HepG2 (cell line): ENCODE results near the gene RRP36. TPM values are rescaled to one million over a fixed set of nuclear protein-coding genes. Genes with fewer than 3 reads are reported as not detected.

ENCODE experiments used
- CCAR2 ChIP-seq: fragments of 200-400 bp; formaldehyde crosslinking; optimal IDR thresholded peaks from 2 replicates; pipeline ENCODE3; 2018; ENCODE audit warnings: low read depth, mild to moderate bottlenecking, low read length, moderate library complexity
- CHD2 ChIP-seq: IDR thresholded peaks from 2 replicates; pipeline ENCODE4 v1.6.1; 2011; ENCODE audit warnings: low read depth, low read length, improper control_type of control experiment
- ETV6 ChIP-seq: sonication (generic); formaldehyde crosslinking; conservative IDR thresholded peaks from 2 replicates; pipeline ENCODE4 v1.4.0; 2020; ENCODE audit warnings: missing genetic modification reagents
- HOXA3 ChIP-seq: sonication (generic); formaldehyde crosslinking; IDR thresholded peaks from 2 replicates; pipeline ENCODE4 v1.5.0; 2020; ENCODE audit warnings: missing genetic modification reagents
- MXI1 ChIP-seq: IDR thresholded peaks from 3 replicates; pipeline ENCODE4 v1.6.1; 2012; ENCODE audit warnings: low read depth, low read length, inconsistent platforms, borderline replicate concordance
- NKX3-1 ChIP-seq: sonication (generic); formaldehyde crosslinking; IDR thresholded peaks from 2 replicates; pipeline ENCODE4 v1.5.0; 2020; ENCODE audit warnings: missing genetic modification reagents
- RCOR2 ChIP-seq: IDR thresholded peaks from 2 replicates; pipeline ENCODE4 v1.6.1; 2016; ENCODE audit warnings: missing biosample characterization, missing genetic modification reagents
- SMAD3 ChIP-seq: sonication (generic); formaldehyde crosslinking; IDR thresholded peaks from 2 replicates; pipeline ENCODE4 v1.4.0; 2020; ENCODE audit warnings: missing genetic modification reagents
- TAF1 ChIP-seq: sonication (generic); formaldehyde crosslinking; IDR thresholded peaks from 2 replicates; pipeline ENCODE4 v1.4.0; 2020; ENCODE audit warnings: missing genetic modification reagents
- TBX2 ChIP-seq: sonication (generic); formaldehyde crosslinking; IDR thresholded peaks from 2 replicates; pipeline ENCODE4 v1.5.0; 2020; ENCODE audit warnings: missing genetic modification reagents, mild to moderate bottlenecking, borderline replicate concordance
- TEAD2 ChIP-seq: sonication (generic); formaldehyde crosslinking; IDR thresholded peaks from 2 replicates; pipeline ENCODE4 v1.9.0; 2021; ENCODE audit warnings: missing genetic modification reagents
- ZMAT3 ChIP-seq: sonication (generic); formaldehyde crosslinking; conservative IDR thresholded peaks from 2 replicates; pipeline ENCODE4 v1.7.0; 2021; ENCODE audit warnings: missing genetic modification reagents
- ZNF343 ChIP-seq: sonication (generic); formaldehyde crosslinking; IDR thresholded peaks from 2 replicates; pipeline ENCODE4 v1.4.0; 2020; ENCODE audit warnings: mild to moderate bottlenecking, missing genetic modification reagents
- ZNF598 ChIP-seq: sonication (generic); formaldehyde crosslinking; IDR thresholded peaks from 2 replicates; pipeline ENCODE4 v1.5.1; 2020; ENCODE audit warnings: mild to moderate bottlenecking, missing genetic modification reagents, borderline replicate concordance
- ZNF7 ChIP-seq: IDR thresholded peaks from 2 replicates; pipeline ENCODE4 v1.6.1; 2016; ENCODE audit warnings: missing biosample characterization, missing genetic modification reagents
- ZNF720 ChIP-seq: sonication (generic); formaldehyde crosslinking; IDR thresholded peaks from 2 replicates; pipeline ENCODE4 v1.4.0; 2020; ENCODE audit warnings: missing genetic modification reagents
- ZNF776 ChIP-seq: sonication (generic); formaldehyde crosslinking; IDR thresholded peaks from 2 replicates; pipeline ENCODE4 v1.4.0; 2020; ENCODE audit warnings: mild to moderate bottlenecking, missing genetic modification reagents
- polyA plus RNA-seq, 8 experiments: library from polyadenylated mRNA; depleted of rRNA in 3 of 8; stranded (reverse) in 7 of 8; unstranded in 1 of 8; fragments of >200 nt; fragmentation: Illumina TruSeq in 4 of 8; extraction: Trizol in 4 of 8; gene quantifications; 2 replicates each; pipeline versions ENCODE4 v1.2.1 to v1.2.3, GENCODE V29; 2011 to 2016; ENCODE audit warnings: low read depth in 4 of 8, missing spikeins in 1 of 8, mixed read lengths in 1 of 8; ENCODE audit not compliant: insufficient read depth in 1 of 8
- total RNA-seq, 5 experiments: library from RNA; depleted of rRNA; stranded (reverse); fragments of >200 nt; fragmentation: Illumina TruSeq; extraction: Trizol; gene quantifications; 2 replicates each; pipeline ENCODE4 v1.2.3, GENCODE V29; 2016; ENCODE audit warnings: low read depth in 1 of 5
- TF ChIP-seq, protein P1 (sequence below): sonication (generic); formaldehyde crosslinking; IDR thresholded peaks from 2 replicates; pipeline ENCODE4 v1.4.0; 2020; ENCODE audit warnings: low read depth, mild to moderate bottlenecking, missing genetic modification reagents
- TF ChIP-seq, protein P2 (sequence below): sonication (generic); formaldehyde crosslinking; IDR thresholded peaks from 2 replicates; pipeline ENCODE4 v1.4.0; 2020; ENCODE audit warnings: missing genetic modification reagents
- TF ChIP-seq, protein P3 (sequence below): sonication (generic); formaldehyde crosslinking; IDR thresholded peaks from 2 replicates; pipeline ENCODE4 v1.5.0; 2020; ENCODE audit warnings: missing genetic modification reagents, mild to moderate bottlenecking, borderline replicate concordance
- TF ChIP-seq, protein P4 (sequence below), 2 experiments: sonication (generic) in 1 of 2; formaldehyde crosslinking in 1 of 2; IDR thresholded peaks; 2 replicates each; pipeline versions ENCODE4 v1.6.1 to v1.9.0; 2014 to 2022; ENCODE audit warnings: antibody characterized with exemption in 1 of 2, borderline replicate concordance in 1 of 2, inconsistent platforms in 1 of 2, low read depth in 1 of 2, missing genetic modification reagents in 1 of 2

RRP36 gene
- total and polyA plus RNA-seq, 2 of the 13 experiments (the other 11 are each of a cell fraction or from before 2014, with no cell fraction given): 29.5 to 144 TPM

DNA sequence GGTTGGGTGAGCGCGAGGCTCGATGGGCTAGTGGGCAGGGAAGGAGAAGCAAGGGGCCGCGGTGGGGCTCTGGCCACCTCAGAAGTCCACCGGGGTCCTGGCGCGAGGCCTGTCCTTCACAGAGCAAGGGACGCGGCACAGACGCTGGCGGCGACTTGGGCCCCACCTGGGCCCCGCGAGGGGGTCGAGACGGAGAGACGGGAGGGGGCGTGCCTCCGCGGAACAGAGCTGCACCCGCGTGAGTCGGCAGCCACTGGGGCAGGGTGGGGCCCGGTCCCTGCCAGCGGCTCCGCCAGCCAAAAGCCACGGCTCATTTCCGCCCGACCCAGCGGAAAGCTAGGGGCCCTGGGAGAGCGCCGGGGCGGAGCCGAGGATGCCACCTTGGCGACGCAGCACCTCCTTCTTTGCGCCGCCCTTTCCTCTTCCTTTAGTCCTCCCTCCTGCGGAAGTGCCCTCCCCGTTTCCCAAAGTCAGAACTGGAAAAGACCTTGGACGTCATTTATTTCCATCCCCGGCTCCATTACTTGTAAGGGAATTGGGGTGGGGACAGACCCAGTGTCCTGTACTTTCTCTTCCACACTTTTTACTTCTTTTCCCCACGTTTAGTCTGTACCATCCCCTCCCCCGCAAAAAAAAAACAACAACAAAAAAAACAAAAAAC lies 32.3 kb downstream of the RRP36 start, which contains the start of gene CUL7 (continued):
- TF ChIP-seq, protein P1, sequence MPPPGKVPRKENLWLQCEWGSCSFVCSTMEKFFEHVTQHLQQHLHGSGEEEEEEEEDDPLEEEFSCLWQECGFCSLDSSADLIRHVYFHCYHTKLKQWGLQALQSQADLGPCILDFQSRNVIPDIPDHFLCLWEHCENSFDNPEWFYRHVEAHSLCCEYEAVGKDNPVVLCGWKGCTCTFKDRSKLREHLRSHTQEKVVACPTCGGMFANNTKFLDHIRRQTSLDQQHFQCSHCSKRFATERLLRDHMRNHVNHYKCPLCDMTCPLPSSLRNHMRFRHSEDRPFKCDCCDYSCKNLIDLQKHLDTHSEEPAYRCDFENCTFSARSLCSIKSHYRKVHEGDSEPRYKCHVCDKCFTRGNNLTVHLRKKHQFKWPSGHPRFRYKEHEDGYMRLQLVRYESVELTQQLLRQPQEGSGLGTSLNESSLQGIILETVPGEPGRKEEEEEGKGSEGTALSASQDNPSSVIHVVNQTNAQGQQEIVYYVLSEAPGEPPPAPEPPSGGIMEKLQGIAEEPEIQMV (CRISPR knock-in tag): peak; percentile 92
- TF ChIP-seq ETV6 (CRISPR knock-in tag): peak; percentile 100
- TF ChIP-seq, protein P2, sequence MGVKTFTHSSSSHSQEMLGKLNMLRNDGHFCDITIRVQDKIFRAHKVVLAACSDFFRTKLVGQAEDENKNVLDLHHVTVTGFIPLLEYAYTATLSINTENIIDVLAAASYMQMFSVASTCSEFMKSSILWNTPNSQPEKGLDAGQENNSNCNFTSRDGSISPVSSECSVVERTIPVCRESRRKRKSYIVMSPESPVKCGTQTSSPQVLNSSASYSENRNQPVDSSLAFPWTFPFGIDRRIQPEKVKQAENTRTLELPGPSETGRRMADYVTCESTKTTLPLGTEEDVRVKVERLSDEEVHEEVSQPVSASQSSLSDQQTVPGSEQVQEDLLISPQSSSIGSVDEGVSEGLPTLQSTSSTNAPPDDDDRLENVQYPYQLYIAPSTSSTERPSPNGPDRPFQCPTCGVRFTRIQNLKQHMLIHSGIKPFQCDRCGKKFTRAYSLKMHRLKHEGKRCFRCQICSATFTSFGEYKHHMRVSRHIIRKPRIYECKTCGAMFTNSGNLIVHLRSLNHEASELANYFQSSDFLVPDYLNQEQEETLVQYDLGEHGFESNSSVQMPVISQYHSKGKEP: peak; percentile 71; the same call in 1 of the 2 replicates
- peak; percentile 81 for TF ChIP-seq ZNF343 (CRISPR knock-in tag)
- no peak for TF ChIP-seq TEAD2 (CRISPR knock-in tag)
- TF ChIP-seq ZNF7 (CRISPR knock-in tag): no peak
- TF ChIP-seq SMAD3 (CRISPR knock-in tag): peak; percentile 86
- TF ChIP-seq, protein P3, sequence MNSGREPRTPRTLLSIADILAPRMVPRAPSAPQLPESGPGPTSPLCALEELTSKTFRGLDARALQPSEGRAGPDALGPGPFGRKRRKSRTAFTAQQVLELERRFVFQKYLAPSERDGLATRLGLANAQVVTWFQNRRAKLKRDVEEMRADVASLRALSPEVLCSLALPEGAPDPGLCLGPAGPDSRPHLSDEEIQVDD (CRISPR knock-in tag): 0 out of 2 replicates have a peak, but pooled peaks have one; percentile 59
- no peak for TF ChIP-seq CCAR2
- TF ChIP-seq HOXA3 (CRISPR knock-in tag): peak; percentile 88
- TF ChIP-seq TAF1: peak; percentile 99
- TF ChIP-seq ZNF598: peak; percentile 23; the same call in 1 of the 2 replicates
- TF ChIP-seq, protein P4, sequence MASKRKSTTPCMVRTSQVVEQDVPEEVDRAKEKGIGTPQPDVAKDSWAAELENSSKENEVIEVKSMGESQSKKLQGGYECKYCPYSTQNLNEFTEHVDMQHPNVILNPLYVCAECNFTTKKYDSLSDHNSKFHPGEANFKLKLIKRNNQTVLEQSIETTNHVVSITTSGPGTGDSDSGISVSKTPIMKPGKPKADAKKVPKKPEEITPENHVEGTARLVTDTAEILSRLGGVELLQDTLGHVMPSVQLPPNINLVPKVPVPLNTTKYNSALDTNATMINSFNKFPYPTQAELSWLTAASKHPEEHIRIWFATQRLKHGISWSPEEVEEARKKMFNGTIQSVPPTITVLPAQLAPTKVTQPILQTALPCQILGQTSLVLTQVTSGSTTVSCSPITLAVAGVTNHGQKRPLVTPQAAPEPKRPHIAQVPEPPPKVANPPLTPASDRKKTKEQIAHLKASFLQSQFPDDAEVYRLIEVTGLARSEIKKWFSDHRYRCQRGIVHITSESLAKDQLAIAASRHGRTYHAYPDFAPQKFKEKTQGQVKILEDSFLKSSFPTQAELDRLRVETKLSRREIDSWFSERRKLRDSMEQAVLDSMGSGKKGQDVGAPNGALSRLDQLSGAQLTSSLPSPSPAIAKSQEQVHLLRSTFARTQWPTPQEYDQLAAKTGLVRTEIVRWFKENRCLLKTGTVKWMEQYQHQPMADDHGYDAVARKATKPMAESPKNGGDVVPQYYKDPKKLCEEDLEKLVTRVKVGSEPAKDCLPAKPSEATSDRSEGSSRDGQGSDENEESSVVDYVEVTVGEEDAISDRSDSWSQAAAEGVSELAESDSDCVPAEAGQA (IDR thresholded peaks at IDR 0.05; ENCODE audit: low read depth): peak; percentile 84
- TF ChIP-seq, protein P4 (CRISPR knock-in tag; IDR thresholded peaks at IDR 0.05; ENCODE audit: borderline replicate concordance): no peak
- peak; percentile 55; the same call in 1 of the 2 replicates for TF ChIP-seq RCOR2 (CRISPR knock-in tag)
- peak; percentile 97 for TF ChIP-seq ZMAT3 (CRISPR knock-in tag)
- TF ChIP-seq ZNF720 (CRISPR knock-in tag): 0 out of 2 replicates have a peak, but pooled peaks have one; percentile 33
- peak; percentile 93; the same call in 1 of the 3 replicates for TF ChIP-seq MXI1
- TF ChIP-seq CHD2: no peak
- TF ChIP-seq ZNF776: peak; percentile 83; the same call in 1 of the 2 replicates
- peak; percentile 97 for TF ChIP-seq TBX2 (CRISPR knock-in tag)
- TF ChIP-seq NKX3-1: 0 out of 2 replicates have a peak, but pooled peaks have one; percentile 49
